DMS 273 (cell line): ENCODE measurements around the gene ENTPD5.
"Not testable (repeated sequence)": the region's sequence is repeated elsewhere in the genome, so short reads cannot be mapped to it uniquely, and the experiment has no call there.

Experiments
- DNase-seq: peaks from one replicate; lab custom pipeline; 2025; ENCODE audit not compliant: unreplicated experiment; lab: John Stamatoyannopoulos, UW

Gene ENTPD5

GRCh38 chr14:73945159-73945670 lies 73.9 kb downstream of the ENTPD5 start:
- DNase-seq = no peak

DNA sequence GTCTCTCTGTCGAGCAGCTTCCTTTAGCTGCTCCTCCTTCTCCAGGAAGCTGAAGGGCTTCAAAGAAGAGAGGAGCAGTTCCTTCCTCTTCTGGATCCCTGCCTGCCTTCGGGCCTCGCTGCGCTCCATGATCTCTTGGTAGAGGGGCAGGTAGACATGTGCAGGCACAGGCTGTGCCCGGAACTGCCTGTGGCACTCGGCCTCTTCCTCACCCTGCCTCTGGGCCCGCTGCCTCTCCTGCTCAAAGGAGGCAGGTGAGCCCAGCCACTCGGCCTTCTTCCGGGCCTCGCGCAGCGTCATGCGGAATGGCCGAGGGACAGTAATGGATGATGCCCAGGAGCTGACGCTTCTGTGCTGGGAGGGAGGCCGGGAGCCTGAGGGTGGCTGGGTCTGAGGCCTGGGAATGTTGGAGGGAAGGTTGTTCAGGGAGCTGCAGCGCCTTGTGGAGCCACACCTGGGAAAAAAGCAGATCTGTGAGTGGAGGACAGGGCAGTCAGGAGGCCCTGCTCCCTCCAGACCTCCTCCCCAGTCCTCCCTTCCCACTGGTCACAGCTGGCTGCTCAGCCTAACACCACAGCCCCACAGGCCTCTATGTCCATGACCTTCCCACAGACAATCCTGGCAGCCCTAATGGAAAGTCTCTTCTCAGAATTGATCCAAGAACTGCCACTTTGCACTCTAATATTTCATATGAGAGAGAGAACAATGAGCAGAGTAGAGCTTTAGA lies 74.5 kb downstream of the ENTPD5 start:
- DNase-seq = no peak

DNA sequence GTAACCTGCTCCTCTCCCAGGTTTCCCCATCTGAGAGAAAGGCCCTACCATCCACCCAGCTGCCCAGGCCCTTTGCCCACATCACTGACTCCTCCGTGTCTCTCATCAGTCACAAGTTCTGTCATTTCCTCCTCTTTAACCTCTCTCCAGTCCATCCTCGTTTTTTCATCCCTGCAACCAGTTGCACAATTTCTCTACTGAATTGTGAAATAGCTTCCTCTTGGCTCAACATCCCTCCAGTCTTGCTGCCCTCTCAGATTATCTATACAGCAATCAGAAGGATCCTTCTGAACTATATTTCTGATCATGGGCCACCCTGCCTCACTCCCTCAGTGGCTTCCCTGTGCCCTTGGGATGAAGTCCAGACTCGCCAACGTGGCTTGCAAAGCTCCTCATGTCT lies 76.0 kb downstream of the ENTPD5 start:
- no peak for DNase-seq

DNA sequence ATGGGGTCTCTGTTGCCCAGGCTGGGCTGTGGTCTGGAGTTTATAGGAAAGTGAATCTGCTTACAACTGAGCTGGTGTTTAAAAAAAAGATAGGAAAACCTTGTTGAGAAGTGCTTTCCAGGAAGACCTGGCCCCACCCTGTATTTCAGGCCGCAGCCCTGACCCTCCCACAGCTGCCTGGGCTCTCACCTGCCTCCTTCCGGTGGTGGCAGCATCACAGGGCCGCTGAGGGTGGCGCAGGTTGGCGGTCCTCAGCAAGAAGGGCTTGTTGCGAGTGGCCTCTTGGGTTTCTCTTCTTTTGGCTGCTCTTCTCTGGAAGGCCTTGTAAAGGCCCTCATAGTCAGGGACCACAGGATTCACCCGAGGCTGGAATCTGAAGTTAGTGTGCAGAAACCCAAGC lies 76.9 kb downstream of the ENTPD5 start:
- no peak for DNase-seq

- DNase-seq = no peak
Measured at GRCh38 chr14:73937012-73937411, 82.1 kb downstream of the ENTPD5 start.

GRCh38 chr14:73936548-73936947 lies 82.5 kb downstream of the ENTPD5 start:
- no peak for DNase-seq

DNA sequence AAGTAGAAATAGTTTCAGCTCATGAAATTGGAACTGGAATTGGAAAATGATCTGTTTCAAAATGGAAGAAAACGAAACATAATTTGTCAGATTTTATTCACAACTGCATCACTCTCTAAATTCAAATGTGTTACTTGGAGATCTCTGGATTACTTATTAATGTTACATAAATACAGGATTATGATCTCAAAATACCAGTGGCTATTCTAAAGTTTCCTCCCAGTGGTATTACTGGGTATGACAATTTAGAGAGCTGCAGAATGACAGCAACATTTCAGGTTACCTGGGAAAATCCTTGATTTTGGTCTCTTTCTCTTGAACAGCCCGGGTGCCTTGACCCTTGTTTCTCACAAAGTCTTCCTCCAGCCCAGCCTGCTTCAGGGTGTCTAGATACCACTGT lies 83.4 kb downstream of the ENTPD5 start:
- DNase-seq = peak; percentile 44

- DNase-seq = no peak
Measured at GRCh38 chr14:73924337-73924736, 94.8 kb downstream of the ENTPD5 start.

DNA sequence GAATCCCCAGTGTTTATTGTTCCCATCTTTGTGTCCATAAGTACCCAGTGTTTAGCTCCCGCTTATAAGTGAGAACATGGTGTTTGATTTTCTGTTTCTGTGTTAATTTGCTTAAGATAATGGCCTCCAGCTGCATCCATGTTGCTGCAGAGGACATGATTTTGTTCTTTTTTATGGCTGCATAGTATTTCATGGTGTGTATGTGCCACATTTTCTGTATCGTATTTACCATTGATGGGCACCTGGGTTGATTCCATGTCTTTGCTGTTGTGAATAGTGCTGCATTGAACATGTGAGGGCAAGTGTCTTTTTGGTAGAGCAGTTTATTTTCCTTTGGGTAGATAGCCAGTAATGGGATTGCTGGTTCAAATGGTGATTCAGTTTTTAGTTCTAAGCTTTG lies 99.6 kb downstream of the ENTPD5 start:
- not testable (repeated sequence) for DNase-seq

DNA sequence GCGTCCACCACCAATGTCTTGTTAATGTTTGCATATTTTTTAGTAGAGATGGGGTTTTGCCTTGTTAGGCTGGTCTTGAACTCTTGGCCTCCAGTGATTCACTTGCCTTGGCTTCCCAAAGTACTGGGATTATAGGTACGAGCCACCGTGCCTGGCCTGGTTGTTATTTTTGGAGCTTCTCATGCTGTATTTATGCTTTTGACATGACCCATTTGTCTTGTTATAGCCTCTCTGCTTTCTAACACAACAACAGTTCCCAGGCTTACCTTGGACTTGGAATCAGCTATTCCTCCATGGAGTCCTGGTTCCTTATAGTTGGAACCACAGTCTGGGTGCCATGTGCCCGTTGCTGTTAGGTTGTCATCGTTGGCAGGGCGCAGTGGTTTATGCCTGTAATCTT lies 102.8 kb downstream of the ENTPD5 start:
- no peak for DNase-seq

- no peak for DNase-seq
Measured at GRCh38 chr14:73913256-73913655, 105.8 kb downstream of the ENTPD5 start.

DNA sequence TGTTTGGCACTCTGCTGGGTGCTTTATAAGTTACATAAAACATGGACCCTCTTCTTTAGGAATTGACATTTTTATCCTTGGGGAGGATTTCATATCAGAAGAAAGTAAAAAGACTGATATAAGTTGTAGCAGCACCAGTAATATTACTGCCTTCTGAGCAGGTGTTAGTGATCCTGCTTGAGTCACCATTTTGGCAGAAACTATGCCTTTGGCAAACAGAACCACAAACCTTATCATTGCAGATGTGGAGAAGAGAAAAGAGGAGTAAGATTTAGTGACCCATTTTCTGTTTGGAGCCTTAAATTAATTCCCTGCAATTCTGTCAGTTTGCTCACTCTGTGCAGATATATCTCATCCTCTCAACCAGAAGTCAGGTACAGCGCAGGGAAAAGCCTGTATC lies 109.4 kb downstream of the ENTPD5 start:
- no peak for DNase-seq
